SH-SY5Y (cell line): Measurements from ENCODE around the gene EPHB2.

ENCODE experiments used
- GATA2 ChIP-seq: IDR thresholded peaks from 2 replicates; pipeline ENCODE4 v1.6.1; 2011; ENCODE audit warnings: mild to moderate bottlenecking, low read depth, low read length
- GATA3 ChIP-seq: IDR thresholded peaks from 2 replicates; pipeline ENCODE4 v1.6.1; 2011; ENCODE audit warnings: low read depth, mild to moderate bottlenecking, low read length, moderate library complexity

DNA sequence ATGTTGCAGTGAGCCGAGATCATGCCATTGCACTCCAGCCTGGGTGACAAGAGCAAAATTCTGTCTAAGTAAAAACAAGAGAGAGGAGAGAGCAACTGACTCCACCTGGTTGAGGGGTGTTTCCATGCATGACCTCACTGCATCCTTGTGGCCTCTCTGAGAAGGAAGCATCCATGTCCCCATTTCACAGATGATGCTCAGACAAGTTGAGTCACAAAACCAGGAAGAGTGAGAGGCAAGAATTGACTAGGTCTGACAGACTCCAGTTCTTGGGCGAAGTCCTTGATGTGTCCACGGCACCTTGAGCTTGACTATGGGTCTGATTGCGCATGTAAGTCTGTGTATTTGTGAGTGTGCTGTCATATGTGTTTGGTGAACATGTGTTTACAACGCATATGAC is 156.2 kb downstream of the EPHB2 start:
- TF ChIP-seq GATA2 (no peak), GATA3 (no peak)
